ENCODE results near the gene TBL3.

Gene TBL3

GRCh38 chr16:1977875-1978268 is 6.0 kb downstream of the TBL3 start:
- ChIA-PET CTCF (interaction anchor here (1.1 to 1.5 kb wide), 2 partner anchors 8 to 26 kb away, joined by 3 to 5 read pairs; no protein-coding TSS in a partner anchor), POLR2A (interaction anchor here (2.1 kb wide), 1 partner anchor 13 kb away, joined by 11 read pairs; the partner anchor contains the start of gene RPS2)
- DNase-seq (ENCODE audit: low read depth, low spot score), result no peak
- H3K4me3 ChIP-seq (ENCODE audit: low read depth, low read length), result no peak overlapping the region
- TF ChIP-seq CTCF (IDR thresholded peaks at IDR 0.05; ENCODE audit: insufficient read depth, low read length, missing control alignments), result no peak

- H3K4me3 ChIP-seq (ENCODE audit: low read depth, low read length), result no peak overlapping the region
- DNase-seq (ENCODE audit: low read depth, low spot score), result no peak
- no peak for TF ChIP-seq CTCF (IDR thresholded peaks at IDR 0.05; ENCODE audit: insufficient read depth, low read length, missing control alignments)
- ChIA-PET POLR2A (interaction anchor here (2.1 kb wide), 1 partner anchor 13 kb away, joined by 11 read pairs; the partner anchor contains the start of gene RPS2), CTCF (interaction anchor here (1.1 to 1.5 kb wide), 2 partner anchors 8 to 25 kb away, joined by 3 to 5 read pairs; no protein-coding TSS in a partner anchor)
Observed at GRCh38 chr16:1978476-1979120, 6.7 kb downstream of the TBL3 start.

GRCh38 chr16:1979271-1980029 is 7.6 kb downstream of the TBL3 start:
- DNase-seq (ENCODE audit: low read depth, low spot score), result no peak
- no peak for TF ChIP-seq CTCF (IDR thresholded peaks at IDR 0.05; ENCODE audit: insufficient read depth, low read length, missing control alignments)
- POLR2A ChIA-PET, result interaction anchor here (3.5 kb wide), 1 partner anchor 15 kb away, joined by 23 read pairs; the partner anchor contains the start of gene RPS2

GRCh38 chr16:1980030-1980769 is 8.3 kb downstream of the TBL3 start:
- no peak for TF ChIP-seq CTCF (IDR thresholded peaks at IDR 0.05; ENCODE audit: insufficient read depth, low read length, missing control alignments)
- POLR2A ChIA-PET, result interaction anchor here (1.4 to 3.5 kb wide), 2 partner anchors 15 to 60 kb away, joined by 4 to 23 read pairs; partner anchors contain the start of gene RPS2
- DNase-seq (ENCODE audit: low read depth, low spot score), result no peak
- CTCF ChIA-PET, result interaction anchor here (0.6 to 16.4 kb wide), 3 partner anchors 9 to 117 kb away, joined by 3 to 163 read pairs (median 5); partner anchors contain the start of gene TBL3
- H3K4me3 ChIP-seq (ENCODE audit: low read depth, low read length), result no peak overlapping the region

More at GRCh38 chr16:1979271-1980029, 7.6 kb downstream of the TBL3 start:
- H3K4me3 ChIP-seq (ENCODE audit: low read depth, low read length), result no peak overlapping the region
- CTCF ChIA-PET, result interaction anchor here (1.5 kb wide), 1 partner anchor 7 kb away, joined by 3 read pairs; no protein-coding TSS in a partner anchor

- POLR2A ChIA-PET, result interaction anchor here (1.4 to 3.5 kb wide), 3 partner anchors 16 to 175 kb away, joined by 4 to 23 read pairs (median 9); partner anchors contain the start of genes RPS2 and TRAF7
- TF ChIP-seq CTCF (IDR thresholded peaks at IDR 0.05; ENCODE audit: insufficient read depth, low read length, missing control alignments), result no peak
- no peak for DNase-seq (ENCODE audit: low read depth, low spot score)
- CTCF ChIA-PET, result interaction anchor here (0.6 to 16.4 kb wide), 5 partner anchors 9 to 160 kb away, joined by 3 to 163 read pairs (median 5); partner anchors contain the start of gene TBL3
- H3K4me3 ChIP-seq (ENCODE audit: low read depth, low read length), result no peak overlapping the region
Observed at GRCh38 chr16:1980770-1981087, 8.9 kb downstream of the TBL3 start.
